Measurements from ENCODE around the gene SHROOM1.

The SHROOM1 gene

DNA sequence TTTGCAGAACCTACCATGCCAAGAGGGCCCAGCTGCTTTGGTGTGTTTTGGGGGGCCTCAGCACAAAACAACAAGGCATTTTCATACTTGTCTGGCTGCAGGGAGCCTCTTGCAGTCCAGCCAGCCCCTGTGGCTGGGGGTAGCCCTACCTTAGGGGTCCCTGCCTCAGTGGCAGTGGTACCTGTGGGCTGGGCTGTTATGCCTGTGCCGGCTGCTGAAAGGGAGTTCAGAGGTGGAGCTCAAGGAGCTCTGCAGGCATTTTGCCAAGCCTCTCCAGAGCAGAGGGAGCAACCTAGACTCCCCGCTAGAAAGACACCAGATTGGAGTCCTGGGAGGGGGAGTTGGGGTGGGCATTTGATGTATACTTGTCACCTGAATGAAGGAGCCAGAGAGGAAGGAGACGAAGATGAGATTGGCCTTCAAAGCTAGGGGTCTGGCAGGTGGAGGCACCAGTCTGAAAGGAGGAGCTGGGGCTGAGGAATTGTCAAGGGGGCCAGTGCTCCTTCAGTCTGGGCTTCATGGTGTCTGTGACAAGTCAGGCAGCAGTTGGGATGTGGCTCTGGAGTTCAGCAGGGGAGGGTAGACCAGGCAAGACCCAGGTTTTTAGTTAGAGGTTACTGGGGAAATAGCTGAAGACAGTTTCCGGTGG lies 1.5 kb downstream of the SHROOM1 start:
- Histone ChIP-seq H3K9ac (ENCODE audit: low read depth, low read length, poor library complexity, severe bottlenecking) (no peak overlapping the region), H3K4me1 (ENCODE audit: insufficient read depth, low read length, poor library complexity, severe bottlenecking) (no peaks in the 10 kb centered on the region), H3K4me2 (ENCODE audit: low read depth, low read length, poor library complexity, severe bottlenecking) (no peak overlapping the region), H3K36me3 (ENCODE audit: insufficient read depth, low read length) (no peaks in the 10 kb centered on the region), H3K9me3 (ENCODE audit: insufficient read depth, low read depth, low read length) (no peaks in the 10 kb centered on the region), H4K20me1 (ENCODE audit: insufficient read depth, low read length, poor library complexity, severe bottlenecking) (no peaks in the 10 kb centered on the region), H2AFZ (ENCODE audit: low read length) (no peak overlapping the region), H3F3A (ENCODE audit: low read depth) (no peaks in the 10 kb centered on the region), H3K9me2 (replicated peaks; ENCODE audit: low read depth, low read length) (no peaks in the 10 kb centered on the region), H3K79me2 (ENCODE audit: insufficient read depth, low read length) (no peaks in the 10 kb centered on the region), H3K4me3 (ENCODE audit: low read length, poor library complexity, severe bottlenecking) (no peak overlapping the region), H3K27me3 (ENCODE audit: insufficient read depth, low read length, poor library complexity, severe bottlenecking) (no peaks in the 10 kb centered on the region)
- TF ChIP-seq, protein P1, sequence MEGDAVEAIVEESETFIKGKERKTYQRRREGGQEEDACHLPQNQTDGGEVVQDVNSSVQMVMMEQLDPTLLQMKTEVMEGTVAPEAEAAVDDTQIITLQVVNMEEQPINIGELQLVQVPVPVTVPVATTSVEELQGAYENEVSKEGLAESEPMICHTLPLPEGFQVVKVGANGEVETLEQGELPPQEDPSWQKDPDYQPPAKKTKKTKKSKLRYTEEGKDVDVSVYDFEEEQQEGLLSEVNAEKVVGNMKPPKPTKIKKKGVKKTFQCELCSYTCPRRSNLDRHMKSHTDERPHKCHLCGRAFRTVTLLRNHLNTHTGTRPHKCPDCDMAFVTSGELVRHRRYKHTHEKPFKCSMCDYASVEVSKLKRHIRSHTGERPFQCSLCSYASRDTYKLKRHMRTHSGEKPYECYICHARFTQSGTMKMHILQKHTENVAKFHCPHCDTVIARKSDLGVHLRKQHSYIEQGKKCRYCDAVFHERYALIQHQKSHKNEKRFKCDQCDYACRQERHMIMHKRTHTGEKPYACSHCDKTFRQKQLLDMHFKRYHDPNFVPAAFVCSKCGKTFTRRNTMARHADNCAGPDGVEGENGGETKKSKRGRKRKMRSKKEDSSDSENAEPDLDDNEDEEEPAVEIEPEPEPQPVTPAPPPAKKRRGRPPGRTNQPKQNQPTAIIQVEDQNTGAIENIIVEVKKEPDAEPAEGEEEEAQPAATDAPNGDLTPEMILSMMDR (conservative IDR thresholded peaks at IDR 0.05; ENCODE audit: low read length), result no peak
- no peak for TF ChIP-seq EZH2phosphoT487 (IDR thresholded peaks at IDR 0.05; ENCODE audit: borderline replicate concordance)

DNA sequence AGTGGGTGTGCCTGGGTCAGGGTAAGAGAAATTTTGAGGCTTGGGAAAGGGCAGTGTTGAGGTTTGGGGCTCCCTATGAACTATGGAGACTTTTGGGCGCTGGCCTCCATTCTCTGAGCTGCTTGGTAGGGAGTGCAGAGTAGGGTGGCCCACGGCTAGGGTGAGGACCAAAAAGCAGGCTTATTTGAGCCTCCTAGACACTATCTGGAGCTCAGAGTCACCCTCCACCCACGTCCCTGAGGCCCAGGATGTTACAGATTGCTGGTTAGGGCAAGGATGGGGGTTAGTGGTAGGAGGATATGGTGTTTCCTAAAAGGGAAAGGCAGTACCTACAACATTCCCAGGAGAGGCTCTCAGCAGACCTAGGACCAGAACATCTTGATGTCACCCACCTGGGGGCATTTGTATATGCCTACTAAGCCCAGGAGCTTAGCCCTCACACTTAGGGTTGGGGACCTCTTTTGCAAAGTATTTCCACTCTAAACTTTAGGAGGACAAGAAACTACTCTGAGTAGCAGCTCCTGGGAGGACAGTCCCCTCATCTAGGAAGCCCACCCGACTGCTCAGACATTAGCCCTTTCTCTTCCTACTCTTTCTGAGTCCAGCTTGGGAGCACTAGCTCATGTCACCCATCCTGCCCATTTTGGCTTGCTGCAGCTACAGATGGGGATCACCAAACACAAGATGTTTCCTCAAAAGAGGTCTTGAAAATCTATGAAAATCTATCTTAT lies 2.3 kb downstream of the SHROOM1 start:
- no peak overlapping the region for H2AFZ ChIP-seq (ENCODE audit: low read length)
- H3K79me2 ChIP-seq (ENCODE audit: insufficient read depth, low read length), result no peaks in the 10 kb centered on the region
- TF ChIP-seq, protein P1 (conservative IDR thresholded peaks at IDR 0.05; ENCODE audit: low read length), result no peak
- no peak for TF ChIP-seq EZH2phosphoT487 (IDR thresholded peaks at IDR 0.05; ENCODE audit: borderline replicate concordance)
- H3K9me3 ChIP-seq (ENCODE audit: insufficient read depth, low read depth, low read length), result no peaks in the 10 kb centered on the region
- H3K9ac ChIP-seq (ENCODE audit: low read depth, low read length, poor library complexity, severe bottlenecking), result no peak overlapping the region
- H3F3A ChIP-seq (ENCODE audit: low read depth), result no peaks in the 10 kb centered on the region
- no peak overlapping the region for H3K4me3 ChIP-seq (ENCODE audit: low read length, poor library complexity, severe bottlenecking)
- no peak overlapping the region for H3K4me2 ChIP-seq (ENCODE audit: low read depth, low read length, poor library complexity, severe bottlenecking)
- H3K36me3 ChIP-seq (ENCODE audit: insufficient read depth, low read length), result no peaks in the 10 kb centered on the region
- H3K27me3 ChIP-seq (ENCODE audit: insufficient read depth, low read length, poor library complexity, severe bottlenecking), result no peaks in the 10 kb centered on the region
- H4K20me1 ChIP-seq (ENCODE audit: insufficient read depth, low read length, poor library complexity, severe bottlenecking), result no peaks in the 10 kb centered on the region
- no peaks in the 10 kb centered on the region for H3K9me2 ChIP-seq (replicated peaks; ENCODE audit: low read depth, low read length)
- H3K4me1 ChIP-seq (ENCODE audit: insufficient read depth, low read length, poor library complexity, severe bottlenecking), result no peaks in the 10 kb centered on the region

DNA sequence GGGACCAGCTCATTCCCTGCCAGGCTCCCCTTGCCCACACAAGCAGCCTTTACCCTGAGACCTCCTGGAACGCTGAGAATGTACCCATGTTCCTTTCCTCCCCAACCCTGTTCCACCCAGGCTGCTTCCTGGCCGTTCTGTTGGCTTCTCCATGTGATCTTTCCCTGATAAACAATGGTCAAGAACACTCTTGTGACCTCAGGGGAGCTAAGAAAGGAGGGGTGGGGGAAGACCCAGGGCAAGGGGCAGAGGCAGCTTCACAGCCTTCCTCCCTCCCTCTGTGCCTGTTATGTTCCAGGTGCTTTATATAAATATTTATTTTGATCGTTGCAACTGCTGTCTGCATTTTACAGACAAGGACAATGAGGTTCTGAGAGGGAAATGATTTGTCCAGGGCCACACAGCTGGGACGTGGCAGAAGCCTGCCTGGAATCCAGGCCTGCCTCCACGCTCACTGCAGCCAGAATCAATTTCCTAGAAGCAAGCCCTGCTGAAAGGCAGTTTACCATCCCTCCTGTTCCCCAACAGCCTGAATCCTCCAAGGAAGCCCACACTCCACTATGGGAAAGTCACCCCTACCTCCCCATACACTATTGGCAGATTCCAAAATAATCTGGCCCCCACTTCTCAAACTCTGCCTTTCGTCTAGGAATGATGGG lies 3.9 kb downstream of the SHROOM1 start:
- Histone ChIP-seq H3K4me3 (ENCODE audit: low read length, poor library complexity, severe bottlenecking) (no peak overlapping the region), H3K36me3 (ENCODE audit: insufficient read depth, low read length) (no peaks in the 10 kb centered on the region), H3K9me2 (replicated peaks; ENCODE audit: low read depth, low read length) (no peaks in the 10 kb centered on the region), H4K20me1 (ENCODE audit: insufficient read depth, low read length, poor library complexity, severe bottlenecking) (no peaks in the 10 kb centered on the region), H3K9me3 (ENCODE audit: insufficient read depth, low read depth, low read length) (no peaks in the 10 kb centered on the region), H3K9ac (ENCODE audit: low read depth, low read length, poor library complexity, severe bottlenecking) (no peak overlapping the region), H3K79me2 (ENCODE audit: insufficient read depth, low read length) (no peaks in the 10 kb centered on the region), H3F3A (ENCODE audit: low read depth) (no peaks in the 10 kb centered on the region), H2AFZ (ENCODE audit: low read length) (no peak overlapping the region), H3K27me3 (ENCODE audit: insufficient read depth, low read length, poor library complexity, severe bottlenecking) (no peaks in the 10 kb centered on the region), H3K4me1 (ENCODE audit: insufficient read depth, low read length, poor library complexity, severe bottlenecking) (no peaks in the 10 kb centered on the region), H3K4me2 (ENCODE audit: low read depth, low read length, poor library complexity, severe bottlenecking) (no peak overlapping the region)
- TF ChIP-seq EZH2phosphoT487 (IDR thresholded peaks at IDR 0.05; ENCODE audit: borderline replicate concordance), result no peak
- TF ChIP-seq, protein P1 (conservative IDR thresholded peaks at IDR 0.05; ENCODE audit: low read length), result no peak

All from Loucy (cell line).